ENCODE data around the gene CLTC.

Gene CLTC

DNA sequence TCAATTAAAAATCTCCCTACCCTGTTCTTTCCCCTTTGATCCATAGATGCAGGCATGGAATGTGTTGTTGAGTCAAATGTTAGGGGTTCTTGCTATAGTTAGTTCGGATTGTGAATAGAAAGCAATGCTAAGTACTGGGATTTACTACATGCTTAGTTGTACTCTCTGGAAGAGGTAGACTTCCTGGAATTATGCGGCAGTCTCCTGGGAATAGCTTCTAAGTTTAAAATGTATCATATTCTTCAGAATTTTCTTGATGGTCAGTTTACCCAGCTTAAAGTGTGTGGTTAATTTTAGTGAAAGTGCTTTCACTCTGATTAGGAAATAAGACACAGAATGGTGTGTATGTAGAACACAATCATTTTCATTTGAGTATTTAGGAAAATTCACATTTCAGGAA, 3.5 kb downstream of the CLTC start:
- no peak for TF ChIP-seq CTCF (IDR thresholded peaks at IDR 0.05; ENCODE audit: borderline replicate concordance, insufficient read depth, low read depth, low read length)
- H3K4me3 ChIP-seq (ENCODE audit: low read depth, low read length) = no peak overlapping the region

DNA sequence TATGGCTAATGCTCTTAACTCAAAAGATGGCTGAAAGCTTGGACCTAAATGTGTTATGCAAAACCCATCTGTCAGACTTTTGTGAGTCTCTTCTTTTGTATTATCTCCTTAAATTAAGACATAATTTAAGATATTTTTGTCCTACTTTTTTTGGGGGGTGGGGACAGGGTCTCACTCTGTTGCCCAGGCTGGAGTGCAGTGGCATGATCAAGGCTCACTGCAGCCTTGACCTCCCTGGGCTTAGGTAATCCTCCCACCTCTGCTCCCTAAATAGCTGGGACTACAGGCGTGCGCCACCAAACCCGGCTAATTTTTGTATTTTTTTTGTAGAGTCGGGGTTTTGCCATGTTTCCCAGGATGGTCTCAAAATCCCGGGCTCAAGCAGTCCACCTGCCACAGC, 7.1 kb downstream of the CLTC start:
- TF ChIP-seq CTCF (IDR thresholded peaks at IDR 0.05; ENCODE audit: borderline replicate concordance, insufficient read depth, low read depth, low read length) = no peak

GRCh38 chr17:59627274-59627673, 7.6 kb downstream of the CLTC start:
- no peak for TF ChIP-seq CTCF (IDR thresholded peaks at IDR 0.05; ENCODE audit: borderline replicate concordance, insufficient read depth, low read depth, low read length)
- H3K4me3 ChIP-seq (ENCODE audit: low read depth, low read length) = no peak overlapping the region

More for the DNA sequence above, 7.1 kb downstream of the CLTC start:
- H3K4me3 ChIP-seq (ENCODE audit: low read depth, low read length) = no peak overlapping the region

DNA sequence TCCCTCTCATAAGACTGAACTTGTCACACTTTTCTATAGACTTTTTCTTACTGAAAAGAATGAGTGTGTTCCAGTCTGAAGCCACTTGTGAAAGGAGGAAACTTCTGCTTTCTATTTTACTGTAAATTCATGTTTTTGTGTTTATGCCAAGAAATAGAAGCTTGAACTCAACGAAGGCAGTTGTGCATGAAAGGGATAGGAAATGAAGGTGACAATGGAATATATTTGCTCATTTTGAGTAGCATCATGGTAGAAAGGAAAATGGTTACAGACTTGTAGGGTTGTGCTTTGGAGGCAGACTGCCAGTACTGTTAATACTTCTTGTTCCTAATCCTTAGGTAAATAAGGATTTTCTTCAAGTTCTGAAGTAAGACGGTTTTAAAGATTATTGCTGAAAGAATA, 8.1 kb downstream of the CLTC start:
- TF ChIP-seq CTCF (IDR thresholded peaks at IDR 0.05; ENCODE audit: borderline replicate concordance, insufficient read depth, low read depth, low read length) = no peak
- no peak overlapping the region for H3K4me3 ChIP-seq (ENCODE audit: low read depth, low read length)

GRCh38 chr17:59629174-59629573, 9.5 kb downstream of the CLTC start:
- no peak for TF ChIP-seq CTCF (IDR thresholded peaks at IDR 0.05; ENCODE audit: borderline replicate concordance, insufficient read depth, low read depth, low read length)
- H3K4me3 ChIP-seq (ENCODE audit: low read depth, low read length) = no peak overlapping the region

DNA sequence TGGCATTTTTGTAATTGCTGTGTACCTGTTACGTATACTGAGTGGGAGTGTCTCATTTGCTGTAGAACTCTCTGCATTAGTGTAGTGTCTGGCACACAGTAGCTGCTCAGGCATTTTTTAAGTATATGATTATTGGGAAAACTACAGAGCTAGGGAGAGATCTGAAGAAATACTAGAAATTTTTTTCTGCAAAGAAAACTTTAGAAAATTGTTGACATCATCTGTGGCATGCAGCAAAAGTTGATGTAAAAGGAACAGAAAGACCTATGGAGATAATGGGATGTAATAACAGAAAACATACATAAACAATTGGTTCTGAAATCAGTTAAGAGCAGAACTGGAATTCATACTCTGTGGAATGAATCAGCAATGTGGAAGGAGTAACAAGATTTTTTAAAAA, 11.6 kb downstream of the CLTC start:
- no peak overlapping the region for H3K4me3 ChIP-seq (ENCODE audit: low read depth, low read length)
- no peak for TF ChIP-seq CTCF (IDR thresholded peaks at IDR 0.05; ENCODE audit: borderline replicate concordance, insufficient read depth, low read depth, low read length)

GRCh38 chr17:59632398-59632797, 12.7 kb downstream of the CLTC start:
- no peak for TF ChIP-seq CTCF (IDR thresholded peaks at IDR 0.05; ENCODE audit: borderline replicate concordance, insufficient read depth, low read depth, low read length)
- H3K4me3 ChIP-seq (ENCODE audit: low read depth, low read length) = no peak overlapping the region
